ENCODE data around the gene KLRF1. TPM values are rescaled to one million over a fixed set of nuclear protein-coding genes. Genes with fewer than 3 reads are reported as not detected.

Gene KLRF1
- total RNA-seq, 1 experiment from 2014 or later: not detected

DNA sequence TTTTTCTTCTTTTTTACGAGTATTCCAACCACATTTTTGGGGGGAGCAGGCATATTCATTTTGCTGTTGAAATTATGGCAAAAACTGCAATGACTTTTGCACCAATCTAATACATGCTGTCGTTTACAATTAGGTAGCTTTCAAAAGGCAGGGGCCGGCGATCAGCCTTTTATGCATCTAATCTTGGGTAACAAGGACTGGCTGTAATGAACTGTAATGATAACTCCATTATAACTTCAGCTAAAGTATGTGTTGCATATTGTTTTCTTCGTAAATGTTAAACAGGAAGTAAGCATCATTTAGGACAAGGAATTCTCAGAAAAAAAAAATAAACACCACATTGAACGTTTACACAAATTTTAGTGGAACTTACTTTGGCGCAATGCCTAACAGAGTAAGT lies 30.3 kb upstream of the KLRF1 start:
- DNase-seq: no peak
- Histone ChIP-seq H3K4me2 (ENCODE audit: insufficient read depth, insufficient read length, low read length) (no peak overlapping the region), H2BK15ac (ENCODE audit: low read depth, low read length) (no peak overlapping the region), H3K18ac (ENCODE audit: insufficient read length, low read depth, low read length) (no peak overlapping the region), H3K27ac (ENCODE audit: insufficient read length, low read depth, low read length) (no peak overlapping the region), H3K4me1 (ENCODE audit: insufficient read depth, low read length) (peaks cover 2% of the 10 kb centered on the region; the same call in 1 of the 2 replicates), H3K79me2 (ENCODE audit: insufficient read depth, low read length) (no peaks in the 10 kb centered on the region), H2BK120ac (ENCODE audit: low read depth, low read length, poor library complexity, severe bottlenecking) (no peak overlapping the region), H3K9me3 (ENCODE audit: control insufficient read depth, low read depth, low read length) (no peaks in the 10 kb centered on the region), H3K79me1 (ENCODE audit: insufficient read depth, low read depth, low read length, poor library complexity, severe bottlenecking) (no peaks in the 10 kb centered on the region), H3K9ac (ENCODE audit: extremely low read depth, insufficient read length, low read length) (no peak overlapping the region), H4K20me1 (ENCODE audit: control insufficient read depth, insufficient read depth, insufficient read length) (no peaks in the 10 kb centered on the region), H2BK20ac (ENCODE audit: low read depth, low read length, poor library complexity, severe bottlenecking) (no peak overlapping the region), H4K91ac (ENCODE audit: insufficient read length, low read depth, low read length) (no peak overlapping the region), H3K23ac (ENCODE audit: insufficient read length, low read depth, low read length) (no peak overlapping the region), H3K56ac (ENCODE audit: insufficient read length, low read depth, low read length) (no peak overlapping the region), H2AK5ac (ENCODE audit: insufficient read length, low read length) (no peak overlapping the region), H4K5ac (ENCODE audit: insufficient read length, low read depth, low read length) (no peak overlapping the region), H3K23me2 (ENCODE audit: insufficient read length, low read depth, low read length, poor library complexity, severe bottlenecking) (no peaks in the 10 kb centered on the region), H2BK5ac (ENCODE audit: insufficient read length, low read length) (no peak overlapping the region), H2BK12ac (ENCODE audit: insufficient read length, low read depth, low read length) (no peak overlapping the region), H3T11ph (ENCODE audit: low read length) (no peak overlapping the region), H3K27me3 (ENCODE audit: insufficient read depth, low read length) (no peaks in the 10 kb centered on the region), H2AFZ (ENCODE audit: low read length) (no peak overlapping the region), H3K14ac (ENCODE audit: insufficient read depth, low read length) (no peak overlapping the region), H4K8ac (replicated peaks; ENCODE audit: insufficient read length, low read depth, low read length) (no peak overlapping the region), H3K4ac (ENCODE audit: low read depth, low read length) (no peak overlapping the region)
- H3K27me3 Mint-ChIP-seq (ENCODE audit: low read depth): no peaks in the 10 kb centered on the region
- peak overlapping the region in 1 of 3 experiments; percentile 46; a peak in 1 of 7 replicates for H3K27ac Mint-ChIP-seq
- no peak overlapping the region for H3K4me3 Mint-ChIP-seq
- TF ChIP-seq, protein P1, sequence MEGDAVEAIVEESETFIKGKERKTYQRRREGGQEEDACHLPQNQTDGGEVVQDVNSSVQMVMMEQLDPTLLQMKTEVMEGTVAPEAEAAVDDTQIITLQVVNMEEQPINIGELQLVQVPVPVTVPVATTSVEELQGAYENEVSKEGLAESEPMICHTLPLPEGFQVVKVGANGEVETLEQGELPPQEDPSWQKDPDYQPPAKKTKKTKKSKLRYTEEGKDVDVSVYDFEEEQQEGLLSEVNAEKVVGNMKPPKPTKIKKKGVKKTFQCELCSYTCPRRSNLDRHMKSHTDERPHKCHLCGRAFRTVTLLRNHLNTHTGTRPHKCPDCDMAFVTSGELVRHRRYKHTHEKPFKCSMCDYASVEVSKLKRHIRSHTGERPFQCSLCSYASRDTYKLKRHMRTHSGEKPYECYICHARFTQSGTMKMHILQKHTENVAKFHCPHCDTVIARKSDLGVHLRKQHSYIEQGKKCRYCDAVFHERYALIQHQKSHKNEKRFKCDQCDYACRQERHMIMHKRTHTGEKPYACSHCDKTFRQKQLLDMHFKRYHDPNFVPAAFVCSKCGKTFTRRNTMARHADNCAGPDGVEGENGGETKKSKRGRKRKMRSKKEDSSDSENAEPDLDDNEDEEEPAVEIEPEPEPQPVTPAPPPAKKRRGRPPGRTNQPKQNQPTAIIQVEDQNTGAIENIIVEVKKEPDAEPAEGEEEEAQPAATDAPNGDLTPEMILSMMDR (conservative IDR thresholded peaks at IDR 0.05): no peak
- no CpG with 5 or more reads among the region's 7 CpGs for WGBS (ENCODE audit: extremely low coverage, insufficient read length, low lambda C conversion rate)
- H3K36me3 Mint-ChIP-seq (ENCODE audit: insufficient read depth in 1 of 3, low read depth in 3 of 3): no peaks in the 10 kb centered on the region
- peaks cover 2% of the 10 kb centered on the region in 2 experiments; a peak in 2 of 5 replicates for H3K9me3 Mint-ChIP-seq
- peaks cover 19 to 29% of the 10 kb centered on the region in 2 experiments for H3K4me1 Mint-ChIP-seq
